OCI-LY1 (cell line): Measurements from ENCODE around the gene UBE2D4.

ENCODE experiments used
- H2AFZ ChIP-seq: fragments of 200-600 bp; sonication (generic), shearing (Covaris generic); 2 replicates; pipeline ENCODE4 v1.6.0; 2014; ENCODE audit warnings: antibody characterized with exemption, mild to moderate bottlenecking, low read length
- H3F3A ChIP-seq: fragments of 200-600 bp; sonication (generic), shearing (Covaris generic); 2 replicates; pipeline ENCODE4 v1.6.0; 2014; ENCODE audit warnings: mild to moderate bottlenecking, antibody characterized with exemption, low read length, moderate library complexity; ENCODE audit not compliant: insufficient read depth
- H3K27ac ChIP-seq: fragments of 200-600 bp; sonication (generic); 2 replicates; pipeline ENCODE4 v1.5.1; 2014; ENCODE audit warnings: low read length, mixed run types, mild to moderate bottlenecking, low read depth; ENCODE audit not compliant: poor library complexity, severe bottlenecking
- H3K27me3 ChIP-seq: fragments of 200-600 bp; sonication (generic); 2 replicates; pipeline ENCODE4 v1.6.0; 2014; ENCODE audit warnings: antibody characterized with exemption, mild to moderate bottlenecking, low read length, moderate library complexity; ENCODE audit not compliant: insufficient read depth
- H3K36me3 ChIP-seq: fragments of 200-600 bp; sonication (generic); 2 replicates; pipeline ENCODE4 v1.6.1; 2014; ENCODE audit warnings: mild to moderate bottlenecking, antibody characterized with exemption, low read length, moderate library complexity, mixed read lengths; ENCODE audit not compliant: insufficient read depth
- H3K4me1 ChIP-seq: fragments of 200-600 bp; sonication (generic); 2 replicates; pipeline ENCODE4 v1.5.1; 2014; ENCODE audit warnings: mild to moderate bottlenecking, low read length, moderate library complexity; ENCODE audit not compliant: insufficient read depth, severe bottlenecking
- H3K4me2 ChIP-seq: fragments of 200-600 bp; sonication (generic), shearing (Covaris generic); 2 replicates; pipeline ENCODE4 v1.6.1; 2014; ENCODE audit warnings: low read length
- H3K4me3 ChIP-seq: fragments of 200-600 bp; sonication (generic); 2 replicates; pipeline ENCODE4 v1.5.1; 2014; ENCODE audit warnings: low read length, low read depth, mild to moderate bottlenecking, mixed read lengths; ENCODE audit not compliant: poor library complexity, severe bottlenecking
- H3K79me2 ChIP-seq: fragments of 200-600 bp; shearing (Covaris generic); 2 replicates; pipeline ENCODE4 v1.6.1; 2016; ENCODE audit warnings: mixed run types, low read length, mixed read lengths; ENCODE audit not compliant: insufficient read depth
- H3K9ac ChIP-seq: fragments of 200-600 bp; sonication (generic), shearing (Covaris generic); 2 replicates; pipeline ENCODE4 v1.6.1; 2014; ENCODE audit warnings: mild to moderate bottlenecking, low read length, mixed read lengths
- H3K9me2 ChIP-seq: fragments of 200-600 bp; sonication (generic), shearing (Covaris generic); 2 replicates; pipeline ENCODE4 v1.6.1; 2014; ENCODE audit warnings: low read depth, mild to moderate bottlenecking, low read length, mixed read lengths
- H3K9me3 ChIP-seq: fragments of 200-600 bp; shearing (Covaris generic); 2 replicates; pipeline ENCODE4 v1.6.1; 2014; ENCODE audit warnings: low read length, mixed read lengths
- H4K20me1 ChIP-seq: fragments of 200-600 bp; sonication (generic), shearing (Covaris generic); 2 replicates; pipeline ENCODE4 v1.6.0; 2016; ENCODE audit warnings: mild to moderate bottlenecking, low read length; ENCODE audit not compliant: insufficient read depth
- CTCF ChIP-seq: fragments of 200-600 bp; sonication (generic), shearing (Covaris generic); IDR thresholded peaks from 2 replicates; pipeline ENCODE4 v1.5.1; 2017; ENCODE audit warnings: mild to moderate bottlenecking, antibody characterized with exemption, low read length, moderate library complexity, mixed read lengths
- EZH2 ChIP-seq: fragments of 200-600 bp; sonication (generic), shearing (Covaris generic); IDR thresholded peaks from 2 replicates; pipeline ENCODE4 v1.8.0; 2017; ENCODE audit warnings: borderline replicate concordance, mixed run types, mild to moderate bottlenecking, antibody characterized with exemption, low read length, moderate library complexity, mixed read lengths

Gene UBE2D4

DNA sequence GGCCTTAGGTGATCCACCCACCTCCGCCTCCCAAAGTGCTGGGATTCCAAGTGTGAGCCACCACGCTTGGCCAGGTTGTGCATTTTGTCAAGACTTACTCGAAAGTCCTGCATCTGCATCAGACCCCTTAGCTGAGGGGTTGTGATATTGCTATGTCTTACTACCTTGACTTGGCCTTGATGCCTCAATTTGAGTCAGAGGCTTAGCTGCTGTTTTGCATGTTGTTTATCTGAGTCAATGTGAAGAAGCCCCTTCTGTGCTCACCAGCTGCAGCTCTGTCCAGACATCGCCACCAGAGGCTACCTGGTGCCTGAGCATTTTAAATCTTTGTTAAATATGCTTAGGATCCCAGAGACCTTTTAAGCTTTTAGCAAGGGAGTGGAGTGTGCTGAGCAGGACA lies 18.1 kb downstream of the UBE2D4 start:
- Histone ChIP-seq H3K27ac (no peak overlapping the region), H3K4me3 (no peak overlapping the region), H3K27me3 (no peaks in the 10 kb centered on the region), H3K79me2 (no peaks in the 10 kb centered on the region), H2AFZ (no peak overlapping the region), H3K4me1 (no peaks in the 10 kb centered on the region), H3K9me2 (no peaks in the 10 kb centered on the region), H3K9me3 (no peaks in the 10 kb centered on the region), H3K36me3 (no peaks in the 10 kb centered on the region), H4K20me1 (no peaks in the 10 kb centered on the region), H3F3A (no peaks in the 10 kb centered on the region), H3K4me2 (no peak overlapping the region), H3K9ac (no peak overlapping the region)
- no peak for TF ChIP-seq CTCF
- TF ChIP-seq EZH2, result no peak

DNA sequence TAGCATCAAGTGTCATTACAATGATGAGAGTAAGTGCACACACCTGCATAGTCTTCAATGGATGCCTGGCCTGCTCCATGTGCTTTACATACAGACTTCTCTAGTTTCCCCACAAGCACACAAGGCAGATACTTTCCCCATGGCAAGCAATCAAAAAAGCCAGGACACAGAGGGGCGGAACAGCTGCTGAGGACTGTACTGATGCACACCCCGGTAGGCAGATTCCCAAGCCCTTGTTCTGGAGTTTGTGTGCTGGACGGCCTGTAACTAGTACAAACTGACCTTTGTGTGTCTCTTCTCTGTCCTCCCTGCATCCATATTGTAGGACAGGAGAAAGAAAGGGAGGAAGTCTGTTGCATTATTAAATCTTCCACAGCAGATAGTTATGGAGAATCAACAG lies 25.8 kb downstream of the UBE2D4 start:
- Histone ChIP-seq H3K4me3 (no peak overlapping the region), H3K9me3 (no peaks in the 10 kb centered on the region), H3K4me1 (peaks cover 10% of the 10 kb centered on the region), H3K9me2 (no peaks in the 10 kb centered on the region), H3K36me3 (no peaks in the 10 kb centered on the region; the same call in 1 of the 2 replicates), H3K27ac (no peak overlapping the region), H3K79me2 (no peaks in the 10 kb centered on the region), H3K4me2 (no peak overlapping the region), H2AFZ (no peak overlapping the region), H3F3A (no peaks in the 10 kb centered on the region), H4K20me1 (no peaks in the 10 kb centered on the region), H3K9ac (no peak overlapping the region), H3K27me3 (no peaks in the 10 kb centered on the region)
- TF ChIP-seq CTCF, result no peak
- TF ChIP-seq EZH2, result no peak

- Histone ChIP-seq H3K27ac (no peak overlapping the region), H3K36me3 (no peaks in the 10 kb centered on the region; the same call in 1 of the 2 replicates), H3F3A (no peaks in the 10 kb centered on the region), H3K4me2 (no peak overlapping the region), H4K20me1 (no peaks in the 10 kb centered on the region), H3K9me3 (no peaks in the 10 kb centered on the region), H2AFZ (no peak overlapping the region), H3K27me3 (no peaks in the 10 kb centered on the region), H3K79me2 (no peaks in the 10 kb centered on the region), H3K4me1 (peaks cover 10% of the 10 kb centered on the region), H3K4me3 (no peak overlapping the region), H3K9me2 (no peaks in the 10 kb centered on the region), H3K9ac (no peak overlapping the region)
- TF ChIP-seq CTCF (no peak), EZH2 (no peak)
Observed at GRCh38 chr7:43953071-43953470, 26.8 kb downstream of the UBE2D4 start.
